NB4 (cell line): Measurements from ENCODE around the gene HUS1.
"Not testable (repeated sequence)": the region's sequence is repeated elsewhere in the genome, so short reads cannot be mapped to it uniquely, and the experiment has no call there.

ENCODE experiments used
- DNase-seq: peaks from one replicate; pipeline ENCODE4 v3.0.0; 2010; ENCODE audit warnings: low read depth
- H3K4me3 ChIP-seq: one replicate; pipeline ENCODE4 v1.5.1; 2011; ENCODE audit warnings: mild to moderate bottlenecking, low read depth, low read length, moderate library complexity
- CTCF ChIP-seq: IDR thresholded peaks from one replicate; pipeline ENCODE4 v1.5.1; 2012; ENCODE audit warnings: low read depth, low read length
- MAX ChIP-seq: IDR thresholded peaks from 2 replicates; pipeline ENCODE4 v1.6.1; 2011; ENCODE audit warnings: low read depth, low read length
- MYC ChIP-seq: IDR thresholded peaks from 2 replicates; pipeline ENCODE4 v1.6.1; 2011; ENCODE audit warnings: low read depth, low read length
- POLR2A ChIP-seq: IDR thresholded peaks from 2 replicates; pipeline ENCODE4 v1.6.1; 2011; ENCODE audit warnings: mild to moderate bottlenecking; ENCODE audit not compliant: insufficient read length; ENCODE audit errors: extremely low read depth

The HUS1 gene

GRCh38 chr7:47946581-47947354 lies 32.6 kb downstream of the HUS1 start:
- DNase-seq = no peak
- no peak overlapping the region for H3K4me3 ChIP-seq

GRCh38 chr7:47945261-47946015 lies 34.0 kb downstream of the HUS1 start:
- peak; percentile 75 for DNase-seq
- TF ChIP-seq MAX (no peak), CTCF (peak; percentile 61)
- no peak overlapping the region for H3K4me3 ChIP-seq

More at GRCh38 chr7:47946581-47947354, 32.6 kb downstream of the HUS1 start:
- TF ChIP-seq MYC (no peak), CTCF (no peak), POLR2A (no peak), MAX (no peak)

- no peak for TF ChIP-seq POLR2A
- no peak for TF ChIP-seq MAX
- TF ChIP-seq CTCF = no peak
- TF ChIP-seq MYC = no peak
- no peak for DNase-seq
- no peak overlapping the region for H3K4me3 ChIP-seq
Measured at GRCh38 chr7:47944536-47945260, 34.7 kb downstream of the HUS1 start.

GRCh38 chr7:47943676-47944474 lies 35.5 kb downstream of the HUS1 start:
- DNase-seq = no peak
- no peak overlapping the region for H3K4me3 ChIP-seq

GRCh38 chr7:47942651-47943050 lies 36.8 kb downstream of the HUS1 start:
- not testable (repeated sequence) for DNase-seq, H3K4me3 ChIP-seq

More at GRCh38 chr7:47943676-47944474, 35.5 kb downstream of the HUS1 start:
- no peak for TF ChIP-seq MYC
- no peak for TF ChIP-seq CTCF
- no peak for TF ChIP-seq MAX
- no peak for TF ChIP-seq POLR2A
